Measurements from ENCODE around the gene TST. TPM values are rescaled to one million over a fixed set of nuclear protein-coding genes. Genes with fewer than 3 reads are reported as not detected.
A peak's percentile ranks its signal among the peaks of the same experiment; 100 is the strongest.

Gene TST
- total RNA-seq, 1 donor from 2014 or later = 21.5 TPM

- peaks cover 13% of the 10 kb centered on the region for H4K20me1 ChIP-seq (ENCODE audit: low read depth)
- H3K79me2 ChIP-seq (ENCODE audit: low read depth) = no peaks in the 10 kb centered on the region
- TF ChIP-seq EZH2phosphoT487 (IDR thresholded peaks at IDR 0.05) (no peak), CTCF (IDR thresholded peaks at IDR 0.05) (no peak), EZH2 (IDR thresholded peaks at IDR 0.05) (no peak)
- Mint-ChIP-seq H3K4me3 (no peak overlapping the region), H3K27ac (peak overlapping the region; percentile 47), H3K36me3 (peaks cover 2% of the 10 kb centered on the region), H3K9me3 (peaks cover 6% of the 10 kb centered on the region), H3K27me3 (ENCODE audit: insufficient read depth, low read depth) (peaks cover 9% of the 10 kb centered on the region), H3K4me1 (peaks cover 34% of the 10 kb centered on the region)
- H3K27ac ChIP-seq = no peak overlapping the region
- H3F3A ChIP-seq (ENCODE audit: low read depth) = peaks cover 14% of the 10 kb centered on the region
- no peak overlapping the region for H3K4me2 ChIP-seq
- H3K36me3 ChIP-seq = no peaks in the 10 kb centered on the region
- H3K4me1 ChIP-seq = peaks cover 34% of the 10 kb centered on the region
- no peak for DNase-seq (ENCODE audit: low spot score)
- H3K4me3 ChIP-seq = no peak overlapping the region
- H2AFZ ChIP-seq (replicated peaks) = no peak overlapping the region
- no peaks in the 10 kb centered on the region for H3K9me3 ChIP-seq (ENCODE audit: low read depth)
- H3K27me3 ChIP-seq = no peaks in the 10 kb centered on the region
- H3K9ac ChIP-seq = no peak overlapping the region
These were observed 10.9 kb downstream of the TST start for GRCh38 chr22:37008365-37008764.

DNA sequence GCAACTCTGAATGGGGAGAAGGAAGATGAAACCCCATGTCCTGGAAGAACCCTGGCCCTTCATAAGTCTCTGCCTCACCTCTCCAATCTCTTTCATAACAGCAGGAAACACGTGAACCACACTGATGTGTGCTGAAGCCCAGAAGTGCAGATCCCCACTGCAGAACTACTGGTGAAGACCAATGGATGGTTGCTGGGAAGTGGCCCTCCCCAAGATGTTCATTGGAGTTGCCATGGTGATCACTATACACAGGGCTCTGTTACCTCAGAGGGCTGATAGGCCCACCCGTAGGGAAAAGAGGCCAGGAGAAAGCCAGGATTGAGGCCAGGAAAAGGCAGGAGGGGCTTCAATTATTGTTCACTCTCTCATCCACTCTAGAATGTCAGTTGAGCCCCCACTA is 11.6 kb downstream of the TST start:
- H3K4me1 ChIP-seq = peaks cover 32% of the 10 kb centered on the region
- Mint-ChIP-seq H3K36me3 (peaks cover 2% of the 10 kb centered on the region), H3K27me3 (ENCODE audit: insufficient read depth, low read depth) (peaks cover 12% of the 10 kb centered on the region), H3K4me1 (peaks cover 36% of the 10 kb centered on the region), H3K9me3 (peaks cover 6% of the 10 kb centered on the region), H3K27ac (peak overlapping the region; percentile 92), H3K4me3 (peak overlapping the region; percentile 53)
- H3K9me3 ChIP-seq (ENCODE audit: low read depth) = no peaks in the 10 kb centered on the region
- no peak overlapping the region for H3K4me2 ChIP-seq
- no peak overlapping the region for H2AFZ ChIP-seq (replicated peaks)
- peaks cover 9% of the 10 kb centered on the region for H3F3A ChIP-seq (ENCODE audit: low read depth)
- peak; percentile 65 for DNase-seq (ENCODE audit: low spot score)
- no peak overlapping the region for H3K9ac ChIP-seq
- peaks cover 6% of the 10 kb centered on the region for H4K20me1 ChIP-seq (ENCODE audit: low read depth)
- H3K27me3 ChIP-seq = no peaks in the 10 kb centered on the region
- no peak overlapping the region for H3K4me3 ChIP-seq
- no peaks in the 10 kb centered on the region for H3K79me2 ChIP-seq (ENCODE audit: low read depth)
- no peak overlapping the region for H3K27ac ChIP-seq
- H3K36me3 ChIP-seq = no peaks in the 10 kb centered on the region
- no peak for TF ChIP-seq EZH2 (IDR thresholded peaks at IDR 0.05)
- no peak for TF ChIP-seq EZH2phosphoT487 (IDR thresholded peaks at IDR 0.05)
- no peak for TF ChIP-seq CTCF (IDR thresholded peaks at IDR 0.05)

GRCh38 chr22:37002633-37003032 is 16.6 kb downstream of the TST start:
- Histone ChIP-seq H3K27ac (no peak overlapping the region), H3K4me2 (no peak overlapping the region), H3K9me3 (ENCODE audit: low read depth) (no peaks in the 10 kb centered on the region), H4K20me1 (ENCODE audit: low read depth) (no peaks in the 10 kb centered on the region), H3K36me3 (no peaks in the 10 kb centered on the region), H3F3A (ENCODE audit: low read depth) (peaks cover 9% of the 10 kb centered on the region), H3K27me3 (no peaks in the 10 kb centered on the region), H3K79me2 (ENCODE audit: low read depth) (no peaks in the 10 kb centered on the region), H3K9ac (no peak overlapping the region), H2AFZ (replicated peaks) (no peak overlapping the region), H3K4me1 (peaks cover 30% of the 10 kb centered on the region), H3K4me3 (no peak overlapping the region)
- no peak for DNase-seq (ENCODE audit: low spot score)
- TF ChIP-seq EZH2 (IDR thresholded peaks at IDR 0.05) (no peak), EZH2phosphoT487 (IDR thresholded peaks at IDR 0.05) (no peak), CTCF (IDR thresholded peaks at IDR 0.05) (no peak)
- H3K4me3 Mint-ChIP-seq = no peak overlapping the region
- peaks cover 6% of the 10 kb centered on the region for H3K9me3 Mint-ChIP-seq
- H3K4me1 Mint-ChIP-seq = peaks cover 33% of the 10 kb centered on the region
- H3K27ac Mint-ChIP-seq = peak overlapping the region; percentile 36
- H3K27me3 Mint-ChIP-seq (ENCODE audit: insufficient read depth, low read depth) = peaks cover 10% of the 10 kb centered on the region
- no peaks in the 10 kb centered on the region for H3K36me3 Mint-ChIP-seq
